ENCODE measurements around the gene KRTAP10-7.
"Not testable (repeated sequence)": the region's sequence is repeated elsewhere in the genome, so short reads cannot be mapped to it uniquely, and the experiment has no call there.

The KRTAP10-7 gene, protein sequence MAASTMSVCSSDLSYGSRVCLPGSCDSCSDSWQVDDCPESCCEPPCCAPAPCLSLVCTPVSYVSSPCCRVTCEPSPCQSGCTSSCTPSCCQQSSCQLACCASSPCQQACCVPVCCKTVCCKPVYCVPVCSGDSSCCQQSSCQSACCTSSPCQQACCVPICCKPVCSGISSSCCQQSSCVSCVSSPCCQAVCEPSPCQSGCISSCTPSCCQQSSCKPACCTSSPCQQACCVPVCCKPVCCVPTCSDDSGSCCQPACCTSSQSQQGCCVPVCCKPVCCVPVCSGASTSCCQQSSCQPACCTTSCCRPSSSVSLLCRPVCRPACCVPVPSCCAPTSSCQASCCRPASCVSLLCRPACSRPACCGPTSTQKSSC

DNA sequence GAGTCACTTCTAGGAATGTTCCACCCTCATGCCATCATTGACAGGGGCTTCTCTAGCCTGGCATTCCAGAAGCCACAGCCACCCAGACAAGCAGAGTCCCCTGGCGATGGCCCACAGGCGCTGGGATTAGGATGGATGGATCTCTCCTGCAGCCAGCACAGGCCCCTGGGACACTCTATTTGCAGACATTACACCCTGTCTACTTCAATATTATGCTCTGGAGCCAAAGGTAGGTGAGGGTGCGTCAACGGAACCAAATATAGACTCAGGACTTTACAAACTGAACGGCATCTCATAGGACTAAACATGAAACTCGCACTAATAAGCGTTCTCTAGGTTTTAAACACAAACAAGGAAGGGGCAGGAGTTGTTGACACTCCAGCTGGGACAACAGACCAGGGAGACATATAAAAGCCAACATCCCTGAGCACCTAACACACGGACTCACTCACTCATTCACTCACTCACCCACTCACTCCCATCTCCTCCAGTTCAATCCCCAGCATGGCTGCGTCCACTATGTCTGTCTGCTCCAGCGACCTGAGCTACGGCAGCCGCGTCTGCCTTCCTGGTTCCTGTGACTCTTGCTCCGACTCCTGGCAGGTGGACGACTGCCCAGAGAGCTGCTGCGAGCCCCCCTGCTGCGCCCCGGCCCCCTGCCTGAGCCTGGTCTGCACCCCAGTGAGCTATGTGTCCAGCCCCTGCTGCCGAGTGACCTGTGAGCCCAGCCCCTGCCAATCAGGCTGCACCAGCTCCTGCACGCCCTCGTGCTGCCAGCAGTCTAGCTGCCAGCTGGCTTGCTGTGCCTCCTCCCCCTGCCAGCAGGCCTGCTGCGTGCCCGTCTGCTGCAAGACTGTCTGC, at the start of gene KRTAP10-7:
Gene KRTAP10-7 (plus strand): TSS at position 480 of the 861 bp plus-strand sequence. CDS start 25 bp downstream, at position 505.
- H3K27ac ChIP-seq; in situ Hi-C loops (cut with HindIII; ENCODE audit: low pct_ligation_motif_present, low sequenced_read_pairs); H3K27me3 ChIP-seq (replicated peaks); DNase-seq; H3K36me3 ChIP-seq (replicated peaks); H3K4me3 ChIP-seq (ENCODE audit: low read depth, low read length): not testable (repeated sequence)

DNA sequence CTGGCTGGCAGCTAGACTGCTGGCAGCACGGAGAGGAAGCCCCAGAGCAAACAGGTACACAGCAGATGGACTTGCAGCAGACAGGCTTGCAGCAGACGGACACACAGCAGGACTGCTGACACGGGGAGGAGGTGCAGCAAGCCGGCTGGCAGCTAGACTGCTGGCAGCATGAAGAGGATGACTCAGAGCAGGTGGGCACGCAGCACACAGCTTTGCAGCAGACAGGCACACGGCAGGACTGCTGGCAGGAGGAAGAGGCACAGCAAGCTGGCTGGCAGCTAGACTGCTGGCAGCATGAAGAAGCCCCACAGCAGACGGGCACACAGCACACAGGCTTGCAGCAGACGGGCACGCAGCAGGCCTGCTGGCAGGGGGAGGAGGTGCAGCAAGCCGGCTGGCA, 49.6 kb upstream of the KRTAP10-7 start:
- H3K36me3 ChIP-seq (replicated peaks), result no peaks in the 10 kb centered on the region
- in situ Hi-C loops (cut with HindIII; ENCODE audit: low pct_ligation_motif_present, low sequenced_read_pairs), result no loop called here
- peaks cover 7% of the 10 kb centered on the region for H3K27me3 ChIP-seq (replicated peaks)
- DNase-seq, result no peak
- TF ChIP-seq, protein P1, sequence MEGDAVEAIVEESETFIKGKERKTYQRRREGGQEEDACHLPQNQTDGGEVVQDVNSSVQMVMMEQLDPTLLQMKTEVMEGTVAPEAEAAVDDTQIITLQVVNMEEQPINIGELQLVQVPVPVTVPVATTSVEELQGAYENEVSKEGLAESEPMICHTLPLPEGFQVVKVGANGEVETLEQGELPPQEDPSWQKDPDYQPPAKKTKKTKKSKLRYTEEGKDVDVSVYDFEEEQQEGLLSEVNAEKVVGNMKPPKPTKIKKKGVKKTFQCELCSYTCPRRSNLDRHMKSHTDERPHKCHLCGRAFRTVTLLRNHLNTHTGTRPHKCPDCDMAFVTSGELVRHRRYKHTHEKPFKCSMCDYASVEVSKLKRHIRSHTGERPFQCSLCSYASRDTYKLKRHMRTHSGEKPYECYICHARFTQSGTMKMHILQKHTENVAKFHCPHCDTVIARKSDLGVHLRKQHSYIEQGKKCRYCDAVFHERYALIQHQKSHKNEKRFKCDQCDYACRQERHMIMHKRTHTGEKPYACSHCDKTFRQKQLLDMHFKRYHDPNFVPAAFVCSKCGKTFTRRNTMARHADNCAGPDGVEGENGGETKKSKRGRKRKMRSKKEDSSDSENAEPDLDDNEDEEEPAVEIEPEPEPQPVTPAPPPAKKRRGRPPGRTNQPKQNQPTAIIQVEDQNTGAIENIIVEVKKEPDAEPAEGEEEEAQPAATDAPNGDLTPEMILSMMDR (IDR thresholded peaks at IDR 0.05; ENCODE audit: low read depth, low read length, missing control alignments), result no peak
- no peak overlapping the region for H3K27ac ChIP-seq
- no peak overlapping the region for H3K4me3 ChIP-seq (ENCODE audit: low read depth, low read length)

DNA sequence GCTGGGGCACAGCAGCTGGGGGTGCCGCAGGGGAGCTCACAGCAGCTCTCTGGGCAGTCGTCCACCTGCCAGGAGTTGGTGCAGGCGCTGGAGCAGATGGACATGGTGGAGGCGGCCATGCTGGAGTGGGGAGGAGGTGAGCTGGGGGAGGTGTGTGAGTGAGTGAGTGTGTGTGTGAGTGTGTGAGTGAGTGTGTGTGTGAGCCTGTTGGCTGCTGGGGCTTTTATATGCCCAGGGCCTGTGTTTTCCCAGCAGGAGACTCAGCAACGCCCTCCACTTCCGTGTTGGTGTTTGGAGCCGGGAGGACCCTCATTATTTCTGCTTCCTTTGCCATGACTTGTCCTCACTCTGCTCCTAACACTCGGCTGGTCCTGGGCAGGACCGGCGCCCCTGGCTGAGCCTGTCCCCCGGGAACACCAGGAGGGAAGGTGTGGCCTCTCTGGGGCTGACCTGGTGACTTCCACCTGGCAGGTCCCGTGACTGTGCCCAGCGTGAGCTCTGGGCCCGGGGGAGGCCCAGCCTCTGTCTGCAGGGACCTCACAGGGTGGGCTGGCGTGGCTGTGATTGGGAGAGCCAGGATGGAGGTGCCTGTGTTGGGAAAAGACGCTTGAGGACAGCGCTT, 48.9 kb upstream of the KRTAP10-7 start, which contains the start of gene KRTAP10-2:
Gene KRTAP10-2 (minus strand): TSS at position 166 of the 622 bp plus-strand sequence. CDS start 47 bp downstream, at position 119.
- TF ChIP-seq, protein P1 (IDR thresholded peaks at IDR 0.05; ENCODE audit: low read depth, low read length, missing control alignments), result no peak
- DNase-seq, result no peak
- Histone ChIP-seq H3K27me3 (replicated peaks) (peaks cover 7% of the 10 kb centered on the region), H3K27ac (no peak within 1 kb of the TSS), H3K4me3 (ENCODE audit: low read depth, low read length) (no peak within 1 kb of the TSS), H3K36me3 (replicated peaks) (no peaks in the 10 kb centered on the region)
- in situ Hi-C loops (cut with HindIII; ENCODE audit: low pct_ligation_motif_present, low sequenced_read_pairs), result no loop called here

DNA sequence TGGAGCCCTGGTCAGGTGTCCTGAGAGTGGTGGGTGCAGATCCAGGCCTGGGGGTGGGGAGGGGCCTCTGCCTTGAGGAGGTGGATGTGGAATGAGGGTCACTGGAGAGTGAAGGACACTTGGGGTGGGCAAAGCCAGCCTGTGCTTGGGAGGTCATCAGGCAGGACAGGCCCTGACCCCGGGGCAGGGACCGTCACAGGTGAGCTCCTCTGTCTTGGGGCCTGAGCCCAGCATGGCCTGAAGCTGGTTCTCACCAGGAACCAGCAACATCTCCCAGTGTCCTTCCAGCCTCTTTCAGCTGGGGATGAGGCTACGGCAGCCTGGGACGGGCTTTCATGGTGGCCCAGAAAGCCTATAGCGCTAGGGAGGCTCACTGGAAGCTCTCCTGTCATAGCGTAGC, 48.3 kb upstream of the KRTAP10-7 start:
- in situ Hi-C loops (cut with HindIII; ENCODE audit: low pct_ligation_motif_present, low sequenced_read_pairs), result no loop called here
- DNase-seq, result no peak
- peaks cover 11% of the 10 kb centered on the region for H3K27me3 ChIP-seq (replicated peaks)
- no peaks in the 10 kb centered on the region for H3K36me3 ChIP-seq (replicated peaks)
- TF ChIP-seq, protein P1 (IDR thresholded peaks at IDR 0.05; ENCODE audit: low read depth, low read length, missing control alignments), result no peak
- H3K27ac ChIP-seq, result no peak overlapping the region
- no peak overlapping the region for H3K4me3 ChIP-seq (ENCODE audit: low read depth, low read length)

DNA sequence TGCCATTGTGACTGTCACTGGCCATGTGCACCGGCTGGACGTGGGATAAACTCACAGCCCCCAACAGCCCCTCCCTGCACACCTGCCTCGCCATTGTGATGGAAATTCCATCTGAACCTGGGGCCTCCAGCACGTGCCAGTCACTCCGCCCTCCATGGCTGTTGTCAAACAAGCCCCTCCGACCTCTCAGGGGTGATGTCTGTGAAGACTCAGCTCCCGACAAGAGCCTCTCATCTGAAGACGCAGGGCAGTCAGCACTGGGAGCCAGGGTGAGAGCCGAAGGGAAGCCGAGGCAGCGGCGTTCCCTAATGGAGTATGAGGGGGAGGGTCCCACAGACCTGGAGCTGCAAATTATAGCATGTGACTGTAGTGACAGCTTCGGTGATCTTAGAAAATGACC, 47.7 kb upstream of the KRTAP10-7 start:
- no peak overlapping the region for H3K27ac ChIP-seq
- H3K4me3 ChIP-seq (ENCODE audit: low read depth, low read length), result no peak overlapping the region
- in situ Hi-C loops (cut with HindIII; ENCODE audit: low pct_ligation_motif_present, low sequenced_read_pairs), result no loop called here
- DNase-seq, result no peak
- TF ChIP-seq, protein P1 (IDR thresholded peaks at IDR 0.05; ENCODE audit: low read depth, low read length, missing control alignments), result no peak
- H3K36me3 ChIP-seq (replicated peaks), result no peaks in the 10 kb centered on the region
- peaks cover 15% of the 10 kb centered on the region for H3K27me3 ChIP-seq (replicated peaks)
